Central memory CD8-positive, alpha-beta T cell (primary cell): Measurements from ENCODE around the gene ANXA4.
"Not testable (repeated sequence)": the region's sequence is repeated elsewhere in the genome, so short reads cannot be mapped to it uniquely, and the experiment has no call there.

ENCODE experiments used
- ATAC-seq: fragments of 150-1000 bp; cut with Tn5 transposase; replicated peaks from 2 replicates; pipeline ENCODE4 v1.10.0; 2022; ENCODE audit warnings: mild to moderate bottlenecking, moderate FRiP score, moderate number of reproducible peaks; ENCODE audit not compliant: poor library complexity, severe bottlenecking; ENCODE audit errors: extremely low read depth
- DNase-seq, 2 donors: peaks; one replicate each; pipeline ENCODE4 v3.0.0; 2021; ENCODE audit warnings: low spot score in 2 of 2
- H3K27ac Mint-ChIP-seq: one replicate; pipeline ENCODE4 v1.8.0; 2022; ENCODE audit warnings: low read depth, mild to moderate bottlenecking, moderate library complexity, mixed read lengths
- H3K27me3 Mint-ChIP-seq: one replicate; pipeline ENCODE4 v1.8.0; 2022; ENCODE audit warnings: mixed read lengths
- H3K36me3 Mint-ChIP-seq: one replicate; pipeline ENCODE4 v1.8.0; 2022; ENCODE audit warnings: mild to moderate bottlenecking, moderate library complexity, mixed read lengths; ENCODE audit not compliant: insufficient read depth
- H3K4me1 Mint-ChIP-seq: one replicate; pipeline ENCODE4 v1.8.0; 2022; ENCODE audit warnings: mixed read lengths
- H3K4me3 Mint-ChIP-seq: one replicate; pipeline ENCODE4 v1.8.0; 2022; ENCODE audit warnings: mild to moderate bottlenecking, moderate library complexity, mixed read lengths
- H3K9me3 Mint-ChIP-seq: one replicate; pipeline ENCODE4 v1.8.0; 2022; ENCODE audit warnings: mixed read lengths

The ANXA4 gene

DNA sequence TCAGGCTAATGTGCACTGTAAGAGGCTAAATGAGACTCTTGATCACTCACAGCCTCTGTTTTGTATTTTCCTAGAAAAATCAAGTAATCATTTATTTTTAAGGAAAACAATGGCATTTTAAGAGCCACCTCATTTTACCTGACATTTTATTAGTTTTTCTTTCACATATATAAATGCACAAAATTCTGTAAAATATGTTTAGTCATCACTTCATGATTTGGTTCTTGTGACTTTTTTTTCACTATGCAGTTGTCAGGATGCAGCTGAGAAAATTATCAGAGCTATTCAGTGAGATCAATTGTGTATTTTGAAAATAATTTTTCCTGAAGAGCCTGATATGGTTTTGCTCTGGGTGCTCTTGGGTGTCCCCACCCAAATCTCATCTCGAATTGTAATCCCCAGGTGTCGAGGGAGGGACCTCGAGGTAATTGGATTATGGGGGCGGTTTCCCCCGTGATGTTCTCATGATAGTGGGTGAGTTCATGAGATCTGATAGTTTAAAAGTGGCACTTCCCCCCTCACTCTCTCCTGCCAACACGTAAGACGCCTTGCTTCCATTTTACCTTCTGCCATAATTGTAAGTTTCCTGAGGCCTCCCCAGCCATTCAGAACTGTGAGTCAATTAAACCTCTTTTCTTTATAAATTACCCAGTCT is 16.1 kb upstream of the ANXA4 start:
- Mint-ChIP-seq H3K36me3 (no peaks in the 10 kb centered on the region), H3K9me3 (no peaks in the 10 kb centered on the region), H3K4me3 (no peak overlapping the region), H3K4me1 (peaks cover 5% of the 10 kb centered on the region), H3K27ac (no peak overlapping the region), H3K27me3 (no peaks in the 10 kb centered on the region)
- ATAC-seq (no peak), DNase-seq (no peak)

GRCh38 chr2:69729266-69729665 is 12.7 kb upstream of the ANXA4 start:
- no peaks in the 10 kb centered on the region for H3K36me3 Mint-ChIP-seq
- ATAC-seq (no peak), DNase-seq (no peak)
- H3K27me3 Mint-ChIP-seq = no peaks in the 10 kb centered on the region
- H3K4me3 Mint-ChIP-seq = no peak overlapping the region
- H3K9me3 Mint-ChIP-seq = no peaks in the 10 kb centered on the region
- H3K27ac Mint-ChIP-seq = no peak overlapping the region
- H3K4me1 Mint-ChIP-seq = peaks cover 5% of the 10 kb centered on the region

DNA sequence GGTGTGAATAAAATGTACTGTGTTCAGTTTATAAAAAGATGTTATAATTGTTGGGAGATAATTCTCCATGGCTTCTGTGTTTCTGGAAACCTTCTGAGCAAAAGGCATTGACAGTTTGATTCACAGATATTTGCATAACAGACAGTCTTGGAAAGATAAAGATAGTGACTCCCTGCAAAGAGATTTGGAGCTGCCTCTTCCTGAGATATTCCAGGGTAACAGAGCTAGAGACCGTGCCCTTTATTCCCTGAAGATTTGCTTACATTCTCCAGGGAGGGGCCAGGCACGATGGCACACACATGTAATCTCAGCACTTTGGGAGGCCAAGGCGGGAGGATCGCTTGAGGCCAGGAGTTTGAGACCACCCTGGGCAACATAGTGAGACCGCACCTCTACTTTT is 12.2 kb upstream of the ANXA4 start:
- Mint-ChIP-seq H3K27me3 (no peaks in the 10 kb centered on the region), H3K4me3 (no peak overlapping the region), H3K9me3 (no peaks in the 10 kb centered on the region), H3K4me1 (peaks cover 2% of the 10 kb centered on the region), H3K27ac (no peak overlapping the region), H3K36me3 (no peaks in the 10 kb centered on the region)
- no peak for DNase-seq
- no peak for ATAC-seq

GRCh38 chr2:69731147-69731970 is 10.6 kb upstream of the ANXA4 start:
- no peaks in the 10 kb centered on the region for H3K9me3 Mint-ChIP-seq
- ATAC-seq = no peak

DNA sequence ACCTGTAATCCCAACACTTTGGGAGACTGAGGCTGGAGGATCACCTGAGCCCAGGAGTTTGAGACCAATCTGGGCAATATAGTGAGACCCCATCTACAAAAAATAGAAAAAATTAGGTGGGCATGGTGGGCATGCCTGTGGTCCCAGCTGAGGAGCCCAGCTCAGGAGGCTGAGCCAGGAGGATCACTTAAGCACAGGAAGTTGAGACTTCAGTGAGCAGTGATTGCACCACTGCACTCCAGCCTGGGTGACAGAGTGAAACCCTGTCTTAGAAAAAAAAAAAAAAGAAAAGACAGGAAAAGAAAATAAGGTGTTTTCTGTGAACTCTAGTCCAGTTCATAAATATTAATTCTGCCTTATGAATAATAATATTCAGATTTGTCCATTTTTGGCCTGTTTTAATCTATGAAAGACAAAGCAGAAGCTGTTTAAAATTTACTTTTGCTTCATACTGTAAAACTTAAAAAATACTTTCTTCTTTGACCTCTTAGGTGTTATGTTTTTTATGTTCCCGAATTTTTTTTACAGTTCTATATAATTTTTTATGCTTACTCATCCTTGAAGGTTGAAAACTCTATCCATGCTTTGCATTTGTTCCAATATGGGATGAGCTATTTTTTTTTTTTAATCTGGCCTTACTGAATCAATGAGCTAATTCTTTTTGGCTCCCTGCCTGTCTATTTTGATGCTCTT is 8.4 kb upstream of the ANXA4 start:
- Mint-ChIP-seq H3K27ac (no peak overlapping the region), H3K9me3 (no peaks in the 10 kb centered on the region), H3K36me3 (no peaks in the 10 kb centered on the region), H3K4me1 (no peaks in the 10 kb centered on the region), H3K4me3 (no peak overlapping the region), H3K27me3 (no peaks in the 10 kb centered on the region)
- ATAC-seq (no peak), DNase-seq (no peak)

More at GRCh38 chr2:69731147-69731970, 10.6 kb upstream of the ANXA4 start:
- H3K27me3 Mint-ChIP-seq = no peaks in the 10 kb centered on the region
- no peaks in the 10 kb centered on the region for H3K4me1 Mint-ChIP-seq
- H3K4me3 Mint-ChIP-seq = no peak overlapping the region
- H3K36me3 Mint-ChIP-seq = no peaks in the 10 kb centered on the region
- no peak overlapping the region for H3K27ac Mint-ChIP-seq
- no peak for DNase-seq

DNA sequence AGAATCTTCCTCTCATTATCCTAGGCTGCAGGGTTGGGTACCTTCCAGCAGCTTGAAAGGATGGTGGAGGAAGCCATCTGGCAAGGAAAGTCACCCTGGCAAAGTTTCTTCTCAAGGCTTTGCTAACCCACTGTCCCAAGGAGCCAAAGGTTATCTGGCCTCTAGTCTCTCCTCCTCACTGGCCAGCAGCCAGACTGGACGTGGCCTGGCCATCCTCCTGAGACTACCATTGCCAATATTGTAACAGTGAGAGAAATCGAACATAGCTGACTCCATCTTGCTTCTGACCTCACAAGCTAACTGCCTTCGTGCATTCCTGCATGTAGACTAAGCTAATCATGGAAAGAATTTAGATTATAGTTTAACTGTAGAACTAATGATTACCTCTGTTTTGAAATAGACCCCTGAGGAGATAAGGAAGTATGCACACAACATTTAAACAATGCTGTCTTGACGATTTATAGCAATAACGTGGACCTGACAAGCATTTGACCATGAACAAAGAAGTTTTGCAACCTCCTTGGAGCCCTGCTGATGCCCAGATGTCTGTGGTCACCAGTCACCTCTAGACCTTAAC is 7.8 kb upstream of the ANXA4 start:
- Mint-ChIP-seq H3K27me3 (no peaks in the 10 kb centered on the region), H3K9me3 (no peaks in the 10 kb centered on the region), H3K27ac (no peak overlapping the region), H3K36me3 (no peaks in the 10 kb centered on the region), H3K4me1 (no peaks in the 10 kb centered on the region), H3K4me3 (no peak overlapping the region)
- DNase-seq = no peak
- no peak for ATAC-seq

GRCh38 chr2:69734854-69735544 is 6.9 kb upstream of the ANXA4 start:
- no peaks in the 10 kb centered on the region for H3K36me3 Mint-ChIP-seq
- ATAC-seq (no peak), DNase-seq (no peak)
- no peaks in the 10 kb centered on the region for H3K27me3 Mint-ChIP-seq
- no peak overlapping the region for H3K27ac Mint-ChIP-seq
- H3K9me3 Mint-ChIP-seq = no peaks in the 10 kb centered on the region
- no peak overlapping the region for H3K4me3 Mint-ChIP-seq
- H3K4me1 Mint-ChIP-seq = no peaks in the 10 kb centered on the region

GRCh38 chr2:69735686-69736085 is 6.2 kb upstream of the ANXA4 start:
- Mint-ChIP-seq H3K4me1 (no peaks in the 10 kb centered on the region), H3K27me3 (no peaks in the 10 kb centered on the region), H3K27ac (no peak overlapping the region), H3K9me3 (no peaks in the 10 kb centered on the region), H3K4me3 (no peak overlapping the region), H3K36me3 (peaks cover 1% of the 10 kb centered on the region)
- no peak for DNase-seq
- no peak for ATAC-seq

DNA sequence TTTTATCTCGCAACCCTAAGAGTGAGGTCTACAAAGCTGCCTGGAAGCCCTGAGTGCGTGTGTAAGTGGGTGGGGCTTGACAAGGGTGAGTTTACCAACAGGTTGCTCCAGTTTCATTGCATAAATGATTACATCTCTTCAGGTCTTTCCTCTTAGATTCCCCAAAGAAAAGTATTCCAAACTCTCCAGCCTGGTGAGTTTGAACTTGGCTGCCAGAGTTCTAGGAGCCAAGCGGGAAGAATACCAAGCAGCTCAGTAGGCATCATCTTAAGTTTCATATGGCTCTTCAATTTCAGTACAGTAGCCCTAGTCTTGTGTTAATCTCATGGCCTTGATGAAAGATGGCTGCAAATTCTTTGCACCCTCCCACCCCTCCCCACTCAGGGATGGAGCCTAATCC is 3.8 kb upstream of the ANXA4 start:
- DNase-seq, H3K4me3 Mint-ChIP-seq, H3K9me3 Mint-ChIP-seq, H3K27me3 Mint-ChIP-seq, H3K36me3 Mint-ChIP-seq, ATAC-seq: not testable (repeated sequence)
- Mint-ChIP-seq H3K4me1 (peaks cover 17% of the 10 kb centered on the region), H3K27ac (peak overlapping the region; percentile 2)

GRCh38 chr2:69740502-69740951 is 1.4 kb upstream of the ANXA4 start:
- Mint-ChIP-seq H3K36me3 (peaks cover 9% of the 10 kb centered on the region), H3K9me3 (no peaks in the 10 kb centered on the region), H3K4me3 (peak overlapping the region; percentile 93), H3K27me3 (no peaks in the 10 kb centered on the region), H3K4me1 (peaks cover 30% of the 10 kb centered on the region), H3K27ac (no peak overlapping the region)
- no peak for DNase-seq
- ATAC-seq = no peak

- Mint-ChIP-seq H3K9me3 (no peaks in the 10 kb centered on the region), H3K4me3 (peak overlapping the region; percentile 93), H3K4me1 (peaks cover 30% of the 10 kb centered on the region), H3K27me3 (no peaks in the 10 kb centered on the region), H3K36me3 (peaks cover 9% of the 10 kb centered on the region), H3K27ac (peak overlapping the region; percentile 91)
- ATAC-seq (peak; percentile 35), DNase-seq (no peak)
Observed at GRCh38 chr2:69741229-69741574, 732 bp upstream of the ANXA4 start.

- Mint-ChIP-seq H3K27ac (peak overlapping the region; percentile 91), H3K27me3 (no peaks in the 10 kb centered on the region), H3K36me3 (peaks cover 9% of the 10 kb centered on the region), H3K4me3 (peak overlapping the region; percentile 93), H3K4me1 (peaks cover 38% of the 10 kb centered on the region), H3K9me3 (no peaks in the 10 kb centered on the region)
- DNase-seq (no peak), ATAC-seq (peak; percentile 35)
Observed at GRCh38 chr2:69742322-69742952, 503 bp downstream of the ANXA4 start.
